Mucosa of stomach (tissue), 1 donor: ENCODE measurements around the gene AKAP12.

ENCODE experiments used
- H3K27me3 ChIP-seq: one replicate; pipeline ENCODE4 v1.7.0; 2013; ENCODE audit warnings: mild to moderate bottlenecking, low read length; ENCODE audit not compliant: control insufficient read depth, insufficient read depth
- H3K36me3 ChIP-seq: one replicate; pipeline ENCODE4 v1.7.0; 2013; ENCODE audit warnings: low read length; ENCODE audit not compliant: control insufficient read depth, insufficient read depth
- H3K4me1 ChIP-seq: one replicate; pipeline ENCODE4 v1.7.0; 2013; ENCODE audit warnings: mild to moderate bottlenecking, low read length; ENCODE audit not compliant: control insufficient read depth, insufficient read depth
- H3K4me3 ChIP-seq: one replicate; pipeline ENCODE4 v1.7.0; 2013; ENCODE audit warnings: low read length
- H3K9ac ChIP-seq: one replicate; pipeline ENCODE4 v1.7.0; 2013; ENCODE audit warnings: mild to moderate bottlenecking, low read length, moderate library complexity
- H3K9me3 ChIP-seq: one replicate; pipeline ENCODE4 v1.7.0; 2013; ENCODE audit warnings: mild to moderate bottlenecking, low read length, moderate library complexity; ENCODE audit not compliant: control insufficient read depth
- donor health status: Pancreatic carcinoma.

Gene AKAP12

GRCh38 chr6:151322570-151322969 is 82.8 kb downstream of the AKAP12 start:
- Histone ChIP-seq H3K27me3 (peaks cover 25% of the 10 kb centered on the region), H3K9me3 (no peaks in the 10 kb centered on the region), H3K36me3 (no peaks in the 10 kb centered on the region), H3K4me1 (peaks cover 15% of the 10 kb centered on the region), H3K4me3 (no peak overlapping the region), H3K9ac (no peak overlapping the region)

DNA sequence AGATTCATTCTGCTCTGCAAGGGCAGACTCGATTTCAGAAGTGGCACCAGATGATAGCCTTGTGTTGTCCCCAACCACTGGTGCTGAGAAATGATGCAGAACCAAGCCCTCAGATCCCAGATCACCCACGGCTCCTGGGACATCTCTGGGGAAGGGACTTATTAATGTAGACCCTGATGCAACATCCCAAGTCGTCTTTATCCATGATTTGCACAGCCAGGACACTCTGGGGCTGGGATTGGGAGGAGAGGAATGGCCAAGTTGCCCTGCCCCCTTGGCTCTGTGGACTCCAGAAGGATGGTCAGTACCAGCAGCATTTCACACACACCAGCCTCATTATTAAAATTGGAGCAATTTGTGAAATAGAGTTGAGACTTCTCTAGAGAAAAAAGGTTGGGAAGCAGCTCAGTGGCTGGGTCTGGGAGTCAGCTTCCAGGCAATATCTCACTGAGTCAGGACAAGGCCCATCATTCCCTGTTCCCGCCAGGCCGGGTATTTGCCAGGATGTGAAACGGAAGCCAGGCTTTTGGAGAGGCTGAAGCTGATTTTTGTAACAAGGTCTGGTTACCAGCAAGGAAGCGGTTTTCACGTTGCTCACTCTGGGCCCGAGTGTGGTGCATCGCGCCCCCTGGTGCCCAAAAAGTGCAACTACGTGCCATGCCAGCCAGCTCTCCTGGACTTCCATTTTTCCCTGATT is 84.2 kb downstream of the AKAP12 start:
- Histone ChIP-seq H3K27me3 (peaks cover 25% of the 10 kb centered on the region), H3K4me1 (peaks cover 15% of the 10 kb centered on the region), H3K4me3 (no peak overlapping the region), H3K9ac (no peak overlapping the region), H3K9me3 (no peaks in the 10 kb centered on the region), H3K36me3 (no peaks in the 10 kb centered on the region)

GRCh38 chr6:151324488-151324825 is 84.7 kb downstream of the AKAP12 start:
- Histone ChIP-seq H3K4me1 (peaks cover 15% of the 10 kb centered on the region), H3K9me3 (no peaks in the 10 kb centered on the region), H3K27me3 (peaks cover 25% of the 10 kb centered on the region), H3K36me3 (no peaks in the 10 kb centered on the region), H3K9ac (no peak overlapping the region), H3K4me3 (no peak overlapping the region)

GRCh38 chr6:151325075-151326050 is 85.6 kb downstream of the AKAP12 start:
- Histone ChIP-seq H3K4me1 (peaks cover 15% of the 10 kb centered on the region), H3K9ac (peak overlapping the region; percentile 17), H3K9me3 (no peaks in the 10 kb centered on the region), H3K27me3 (peaks cover 25% of the 10 kb centered on the region), H3K4me3 (no peak overlapping the region), H3K36me3 (no peaks in the 10 kb centered on the region)

DNA sequence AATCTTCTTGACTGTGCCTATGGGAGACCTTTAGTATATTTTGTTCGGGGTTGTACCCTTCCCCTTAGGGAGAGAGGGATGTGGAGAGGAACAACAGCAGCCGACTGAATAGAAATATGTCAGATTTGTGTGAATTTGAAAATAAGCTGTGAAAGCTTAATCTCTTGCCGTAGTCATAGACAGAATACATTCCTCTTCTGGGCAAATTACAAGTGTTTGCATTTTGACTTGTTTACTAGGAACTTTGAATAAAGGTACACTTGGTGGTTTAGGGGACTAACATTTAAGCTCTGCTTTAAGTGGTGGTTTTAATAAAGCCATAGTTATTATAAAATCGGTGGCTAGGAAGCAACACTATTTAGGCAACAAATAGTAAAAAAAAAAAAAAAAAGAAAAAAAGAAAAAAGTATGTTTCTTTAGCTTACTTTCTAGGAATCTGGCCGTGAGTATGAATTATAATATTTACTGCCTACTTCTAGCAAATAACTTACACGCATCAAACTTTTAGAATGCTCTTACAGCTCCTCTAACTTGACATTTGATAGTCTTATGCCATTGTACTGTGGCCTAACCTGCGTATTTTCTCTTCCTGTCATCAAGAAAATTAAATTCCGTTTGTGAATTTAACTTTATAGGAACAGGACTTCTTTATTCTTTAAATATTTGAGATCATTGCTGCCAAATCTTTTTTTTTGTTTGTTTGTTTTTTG is 86.5 kb downstream of the AKAP12 start:
- peak overlapping the region; percentile 17 for H3K9ac ChIP-seq
- no peaks in the 10 kb centered on the region for H3K36me3 ChIP-seq
- H3K4me3 ChIP-seq: no peak overlapping the region
- peaks cover 25% of the 10 kb centered on the region for H3K27me3 ChIP-seq
- no peaks in the 10 kb centered on the region for H3K9me3 ChIP-seq
- H3K4me1 ChIP-seq: peaks cover 15% of the 10 kb centered on the region

GRCh38 chr6:151327101-151327500 is 87.3 kb downstream of the AKAP12 start:
- Histone ChIP-seq H3K4me1 (peaks cover 15% of the 10 kb centered on the region), H3K4me3 (no peak overlapping the region), H3K27me3 (peaks cover 25% of the 10 kb centered on the region), H3K9ac (no peak overlapping the region), H3K36me3 (no peaks in the 10 kb centered on the region), H3K9me3 (no peaks in the 10 kb centered on the region)

DNA sequence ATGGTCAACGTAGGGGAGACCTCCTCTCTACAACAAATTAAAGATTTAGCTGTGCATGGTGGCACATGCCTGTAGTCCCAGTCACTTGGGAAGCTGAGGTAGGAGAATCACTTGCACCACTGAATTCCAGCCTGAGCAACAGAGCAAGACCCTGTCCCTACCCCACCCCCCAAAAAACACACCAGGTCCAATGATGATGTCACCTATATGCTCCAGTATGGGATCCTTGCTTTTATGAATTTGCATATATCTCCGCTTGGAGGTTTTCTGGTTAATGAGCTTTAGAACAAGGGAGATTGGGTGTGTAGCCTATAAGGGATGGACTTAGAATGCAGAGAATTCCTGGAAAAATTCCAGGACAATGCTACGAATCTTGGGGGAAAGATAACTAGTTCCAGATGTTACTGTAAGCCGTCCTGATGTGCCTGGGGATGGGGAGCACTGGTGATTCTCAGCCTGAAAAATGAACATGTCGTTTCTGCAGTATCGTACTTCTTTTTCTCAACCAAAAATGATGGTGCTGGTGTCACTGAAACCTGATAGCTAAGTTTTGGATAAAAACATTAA is 90.4 kb downstream of the AKAP12 start:
- Histone ChIP-seq H3K9ac (no peak overlapping the region), H3K4me3 (no peak overlapping the region), H3K27me3 (peaks cover 10% of the 10 kb centered on the region), H3K4me1 (peaks cover 5% of the 10 kb centered on the region), H3K36me3 (no peaks in the 10 kb centered on the region), H3K9me3 (no peaks in the 10 kb centered on the region)

- Histone ChIP-seq H3K9me3 (no peaks in the 10 kb centered on the region), H3K27me3 (no peaks in the 10 kb centered on the region), H3K36me3 (no peaks in the 10 kb centered on the region), H3K4me3 (no peak overlapping the region), H3K4me1 (no peaks in the 10 kb centered on the region), H3K9ac (no peak overlapping the region)
Measured at GRCh38 chr6:151335930-151336329, 96.2 kb downstream of the AKAP12 start.

DNA sequence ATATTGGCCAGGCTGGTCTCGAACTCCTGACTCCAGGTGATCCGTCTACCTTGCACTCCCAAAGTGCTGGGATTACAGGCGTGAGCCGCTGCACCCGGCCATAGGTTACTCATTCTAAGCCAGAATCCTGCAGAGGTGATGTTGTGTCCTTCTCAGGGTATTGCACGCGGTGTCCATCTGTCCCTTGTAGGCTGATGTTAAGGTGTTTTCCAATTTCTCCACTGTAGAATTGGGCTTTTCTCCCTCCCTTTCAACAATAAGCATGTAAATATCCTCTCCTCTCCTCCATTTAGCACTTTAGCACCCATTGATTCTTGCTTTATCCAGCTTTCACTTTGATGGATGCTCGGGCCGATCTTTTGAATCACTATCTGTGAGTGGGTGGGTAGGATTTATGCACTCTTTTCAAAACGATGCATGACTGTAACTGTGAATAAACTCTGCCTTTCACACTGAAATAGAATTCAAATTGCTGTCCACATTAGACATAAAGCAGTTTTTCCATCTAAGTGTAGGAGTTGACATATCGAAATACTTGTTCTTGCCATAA is 99.0 kb downstream of the AKAP12 start:
- no peak overlapping the region for H3K9ac ChIP-seq
- no peaks in the 10 kb centered on the region for H3K27me3 ChIP-seq
- no peak overlapping the region for H3K4me3 ChIP-seq
- no peaks in the 10 kb centered on the region for H3K4me1 ChIP-seq
- no peaks in the 10 kb centered on the region for H3K9me3 ChIP-seq
- no peaks in the 10 kb centered on the region for H3K36me3 ChIP-seq

DNA sequence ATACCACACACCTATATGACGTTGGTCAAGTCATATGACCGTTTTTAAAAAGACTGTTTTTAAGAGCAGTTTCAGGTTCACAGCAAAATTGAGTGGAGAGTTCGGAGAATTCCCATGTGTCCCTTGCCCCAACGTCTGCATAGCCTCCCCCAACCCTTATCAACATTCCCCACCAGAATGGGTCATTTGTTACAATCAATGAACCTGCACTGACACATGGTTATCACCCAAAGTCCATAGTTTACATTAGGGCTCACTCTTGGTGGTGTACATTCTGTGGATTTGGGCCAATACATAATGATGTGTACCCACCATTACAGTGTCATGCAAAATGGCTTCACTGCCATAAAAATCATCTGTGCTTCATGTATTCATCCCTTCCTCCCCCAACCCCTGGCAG is 99.6 kb downstream of the AKAP12 start:
- Histone ChIP-seq H3K27me3 (no peaks in the 10 kb centered on the region), H3K36me3 (no peaks in the 10 kb centered on the region), H3K4me3 (no peak overlapping the region), H3K9ac (no peak overlapping the region), H3K4me1 (no peaks in the 10 kb centered on the region), H3K9me3 (no peaks in the 10 kb centered on the region)

DNA sequence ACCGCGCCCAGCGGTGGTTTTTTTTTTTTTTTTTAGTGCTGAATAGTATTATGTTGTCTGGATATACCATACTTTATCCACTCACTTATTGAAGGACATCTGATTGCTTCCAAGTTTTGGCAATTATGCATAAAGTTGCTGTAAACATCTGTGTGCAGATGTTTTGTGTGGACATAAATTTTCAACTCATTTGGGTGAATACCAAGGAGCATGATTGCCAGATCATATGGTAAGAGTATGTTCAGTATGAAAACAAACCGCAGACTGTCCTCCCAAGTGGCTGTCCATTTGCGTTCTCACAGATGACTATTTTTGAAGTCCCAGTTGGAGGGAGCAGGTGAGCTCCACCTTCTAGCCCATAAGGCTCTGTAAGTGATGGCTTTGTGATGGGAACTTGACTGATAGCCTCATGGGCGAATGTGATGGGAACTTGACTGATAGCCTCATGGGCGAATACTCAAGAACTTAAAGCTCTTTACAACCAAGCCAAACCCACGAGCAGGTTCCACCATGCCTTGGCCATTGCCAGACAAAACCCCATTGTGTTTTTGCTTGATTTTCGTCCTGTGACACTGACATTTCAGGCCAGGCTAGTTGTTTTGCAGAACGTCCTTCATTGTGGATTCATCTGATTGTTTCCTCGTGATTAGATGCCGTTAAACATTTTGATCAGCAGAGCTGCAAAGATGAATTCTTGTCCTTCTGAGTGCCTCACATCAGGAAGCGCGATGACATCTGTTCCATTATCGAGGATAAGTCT is 100.6 kb downstream of the AKAP12 start:
- no peaks in the 10 kb centered on the region for H3K36me3 ChIP-seq
- H3K27me3 ChIP-seq: no peaks in the 10 kb centered on the region
- no peak overlapping the region for H3K9ac ChIP-seq
- no peaks in the 10 kb centered on the region for H3K9me3 ChIP-seq
- H3K4me3 ChIP-seq: no peak overlapping the region
- H3K4me1 ChIP-seq: no peaks in the 10 kb centered on the region
